Esophagus (tissue), 2 donors: ENCODE results near the gene DEFB124. TPM values are rescaled to one million over a fixed set of nuclear protein-coding genes. Genes with fewer than 3 reads are reported as not detected.
"Not testable (repeated sequence)": the region's sequence is repeated elsewhere in the genome, so short reads cannot be mapped to it uniquely, and the experiment has no call there.

Experiments used
- H3K27ac ChIP-seq, 2 donors: one replicate each; pipeline ENCODE4 v1.5.1; 2013; ENCODE audit warnings: low read depth in 2 of 2, mild to moderate bottlenecking in 2 of 2, inconsistent platforms in 1 of 2, low read length in 1 of 2, moderate library complexity in 1 of 2
- H3K27me3 ChIP-seq, 2 donors: one replicate each; pipeline ENCODE4 v1.6.1; 2013; ENCODE audit warnings: low read length in 2 of 2, control low read depth in 1 of 2, mild to moderate bottlenecking in 1 of 2; ENCODE audit not compliant: insufficient read depth in 2 of 2, control insufficient read depth in 1 of 2
- H3K36me3 ChIP-seq, 2 donors: one replicate each; pipeline ENCODE4 v1.6.1; 2013; ENCODE audit warnings: low read length in 1 of 2; ENCODE audit not compliant: control insufficient read depth in 2 of 2, insufficient read depth in 2 of 2
- H3K4me1 ChIP-seq, 2 donors: one replicate each; pipeline ENCODE4 v1.6.1; 2013; ENCODE audit warnings: low read length in 1 of 2; ENCODE audit not compliant: control insufficient read depth in 2 of 2, insufficient read depth in 2 of 2
- H3K4me3 ChIP-seq, 2 donors: one replicate each; pipeline ENCODE4 v1.5.1; 2013; ENCODE audit warnings: low read length in 2 of 2, mild to moderate bottlenecking in 2 of 2, low read depth in 1 of 2, moderate library complexity in 1 of 2
- H3K9me3 ChIP-seq, 2 donors: one replicate each; pipeline ENCODE4 v1.6.1; 2013; ENCODE audit warnings: mild to moderate bottlenecking in 2 of 2, low read depth in 1 of 2, low read length in 1 of 2, moderate library complexity in 1 of 2; ENCODE audit not compliant: control insufficient read depth in 2 of 2, insufficient read depth in 1 of 2
- WGBS, 2 donors: extraction: QIAGEN DNeasy Blood & Tissue Kit; methylation state at CpG; one replicate each; pipeline ENCODE4 v1.1.7; 2013; 5-methylcytosine and 5-hydroxymethylcytosine counted together
- polyA plus RNA-seq, 2 donors: library from polyadenylated mRNA; stranded (reverse); fragments of 200-250 nt; gene quantifications; one replicate each; pipeline ENCODE4 v1.2.3, GENCODE V29; 2013
- donor health status: healthy with polysubstance abuse.
- donor health status: Bipolar disorder and iron deficiency.

Gene DEFB124
- polyA plus RNA-seq, 2 donors: 0.16 TPM; not detected in 1

GRCh38 chr20:31473331-31474096, 1.4 kb downstream of the DEFB124 start:
- Histone ChIP-seq H3K4me3 (no peak overlapping the region), H3K27me3 (peaks cover 0 to 8% of the 10 kb centered on the region in 2 donors), H3K27ac (no peak overlapping the region), H3K9me3 (no peaks in the 10 kb centered on the region), H3K36me3 (no peaks in the 10 kb centered on the region), H3K4me1 (peaks cover 3 to 4% of the 10 kb centered on the region in 2 donors)
- WGBS, 2 donors: 84 to 88% methylated on average over 5 of the region's 5 CpGs

GRCh38 chr20:31472395-31473330, 2.3 kb downstream of the DEFB124 start:
- H3K27me3 ChIP-seq: peaks cover 0 to 8% of the 10 kb centered on the region in 2 donors
- 50 to 57% methylated on average over 7 of the region's 8 CpGs for WGBS, 2 donors
- no peaks in the 10 kb centered on the region for H3K36me3 ChIP-seq
- H3K27ac ChIP-seq: no peak overlapping the region
- no peaks in the 10 kb centered on the region for H3K9me3 ChIP-seq
- H3K4me1 ChIP-seq: peaks cover 3 to 4% of the 10 kb centered on the region in 2 donors
- no peak overlapping the region for H3K4me3 ChIP-seq

- H3K9me3 ChIP-seq, H3K4me3 ChIP-seq, H3K27ac ChIP-seq, H3K4me1 ChIP-seq, H3K27me3 ChIP-seq, H3K36me3 ChIP-seq: not testable (repeated sequence)
- 80 to 93% methylated on average over 2 to 29 of the region's 33 CpGs for WGBS, 2 donors
Measured at GRCh38 chr20:31470946-31471345, 4.0 kb downstream of the DEFB124 start.

- 90 to 91% methylated on average over 1 of the region's 1 CpG for WGBS, 2 donors
- Histone ChIP-seq H3K27ac (no peak overlapping the region), H3K36me3 (no peaks in the 10 kb centered on the region), H3K27me3 (no peaks in the 10 kb centered on the region), H3K4me3 (no peak overlapping the region), H3K9me3 (no peaks in the 10 kb centered on the region), H3K4me1 (no peaks in the 10 kb centered on the region)
Measured at GRCh38 chr20:31454361-31454760, 20.6 kb downstream of the DEFB124 start.

- no peaks in the 10 kb centered on the region for H3K9me3 ChIP-seq
- WGBS, 2 donors: 65 to 79% methylated on average over 2 of the region's 2 CpGs
- H3K4me1 ChIP-seq: no peaks in the 10 kb centered on the region
- H3K4me3 ChIP-seq: no peak overlapping the region
- no peaks in the 10 kb centered on the region for H3K36me3 ChIP-seq
- H3K27me3 ChIP-seq: no peaks in the 10 kb centered on the region
- no peak overlapping the region for H3K27ac ChIP-seq
Measured at GRCh38 chr20:31452575-31452974, 22.4 kb downstream of the DEFB124 start.

GRCh38 chr20:31449511-31450414, 25.2 kb downstream of the DEFB124 start:
- WGBS, 2 donors: 71 to 72% methylated on average over 8 of the region's 8 CpGs
- Histone ChIP-seq H3K36me3 (no peaks in the 10 kb centered on the region), H3K4me1 (no peaks in the 10 kb centered on the region), H3K9me3 (no peaks in the 10 kb centered on the region), H3K27me3 (no peaks in the 10 kb centered on the region), H3K27ac (no peak overlapping the region), H3K4me3 (no peak overlapping the region)

GRCh38 chr20:31446084-31446819, 28.7 kb downstream of the DEFB124 start:
- Histone ChIP-seq H3K9me3 (no peaks in the 10 kb centered on the region), H3K4me3 (no peak overlapping the region), H3K36me3 (no peaks in the 10 kb centered on the region), H3K27me3 (no peaks in the 10 kb centered on the region), H3K27ac (no peak overlapping the region), H3K4me1 (no peaks in the 10 kb centered on the region)
- 75% methylated on average over 12 of the region's 12 CpGs for WGBS, 2 donors

GRCh38 chr20:31440012-31440659, 34.8 kb downstream of the DEFB124 start, which contains the start of gene DEFB123:
TSS of gene DEFB123 (plus strand) at chr20:31440632. CDS start at chr20:31440699, 67 bp downstream.
- WGBS, 2 donors: 74 to 78% methylated on average over 16 of the region's 16 CpGs
- Histone ChIP-seq H3K27ac (no peak within 1 kb of the TSS), H3K36me3 (no peaks in the 10 kb centered on the region), H3K4me3 (no peak within 1 kb of the TSS), H3K9me3 (no peaks in the 10 kb centered on the region), H3K27me3 (no peaks in the 10 kb centered on the region), H3K4me1 (no peaks in the 10 kb centered on the region)
